Stomach (tissue), 9 donors: ENCODE results near the gene SLC6A12. TPM values are rescaled to one million over a fixed set of nuclear protein-coding genes. Genes with fewer than 3 reads are reported as not detected.

Experiments used
- DNase-seq, 2 donors: peaks; one replicate each; pipeline versions ENCODE4 v3.0.0 to v3.0.0-alpha.2; 2013 to 2019
- H3K27ac ChIP-seq, 5 donors: fragments of 200-600 bp in 4 of 5; sonication (generic) in 4 of 5; one replicate each; pipeline ENCODE4 v1.5.1; 2013 to 2019; ENCODE audit warnings: mild to moderate bottlenecking in 1 of 5, moderate library complexity in 1 of 5
- H3K27me3 ChIP-seq, 3 donors: fragments of 200-600 bp; sonication (generic); one replicate each; pipeline ENCODE4 v1.5.1; 2017 to 2019; ENCODE audit warnings: mixed run types in 1 of 3
- H3K36me3 ChIP-seq, 4 donors: fragments of 200-600 bp; sonication (generic); 1 replicate in 3 of 4; 2 replicates in 1 of 4; pipeline ENCODE4 v1.5.1; 2016 to 2019
- H3K4me1 ChIP-seq, 4 donors: fragments of 200-600 bp; sonication (generic); one replicate each; pipeline ENCODE4 v1.5.1; 2016 to 2019
- H3K4me3 ChIP-seq, 4 donors: fragments of 200-600 bp; sonication (generic) in 3 of 4; one replicate each; pipeline ENCODE4 v1.5.1; 2016 to 2019; ENCODE audit warnings: mild to moderate bottlenecking in 1 of 4
- H3K9me3 ChIP-seq, 4 donors: fragments of 200-600 bp; sonication (generic); one replicate each; pipeline ENCODE4 v1.5.1; 2016 to 2019
- EP300 ChIP-seq: sonication (generic); formaldehyde crosslinking; IDR thresholded peaks from one replicate; pipeline ENCODE4 v1.6.1; 2017; ENCODE audit warnings: antibody characterized with exemption
- POLR2A ChIP-seq, 4 donors: fragments of 450-650 bp; IDR thresholded peaks; one replicate each; pipeline ENCODE4 v1.6.1; 2016; ENCODE audit warnings: antibody characterized with exemption in 4 of 4, control low read depth in 2 of 4, mild to moderate bottlenecking in 1 of 4, moderate library complexity in 1 of 4
- POLR2AphosphoS5 ChIP-seq, 3 donors: sonication (generic); formaldehyde crosslinking; IDR thresholded peaks; one replicate each; pipeline ENCODE4 v1.6.1; 2016; ENCODE audit warnings: antibody characterized with exemption in 3 of 3
- WGBS, 5 donors: extraction: QIAGEN DNeasy Blood & Tissue Kit in 3 of 5; methylation state at CpG; one replicate each; pipeline versions ENCODE4 v1.1.5 to v1.1.7; 2013 to 2018; 5-methylcytosine and 5-hydroxymethylcytosine counted together
- intact Hi-C: fragments of 100-400 bp; cut with DNase I; formaldehyde crosslinking; loops from one replicate; pipeline ENCODE4 v1.15.1; 2023; ENCODE audit warnings: low total_unique reads
- polyA plus RNA-seq, 3 donors: library from polyadenylated mRNA; stranded (reverse); fragments of 200-250 nt; gene quantifications; one replicate each; pipeline ENCODE4 v1.2.3, GENCODE V29; 2013
- total RNA-seq, 5 donors: library from RNA; depleted of rRNA; stranded (reverse); fragments of >200 nt; gene quantifications; one replicate each; pipeline versions ENCODE4 v1.1.0 to v1.2.3, GENCODE V29; 2014 to 2016
- TF ChIP-seq, protein P1 (sequence below), 7 experiments: fragments of 450-650 bp in 4 of 7; fragments of 200-600 bp in 3 of 7; sonication (generic) in 3 of 7; IDR thresholded peaks; one replicate each; pipeline ENCODE4 v1.5.1; 2016 to 2019; ENCODE audit warnings: antibody characterized with exemption in 7 of 7, control low read depth in 2 of 7, mild to moderate bottlenecking in 1 of 7
- donor health status: healthy with polysubstance abuse.
- donor health status: Bipolar disorder and iron deficiency.
- donor health status: healthy.

The SLC6A12 gene
- total and polyA plus RNA-seq, 8 donors = 0.05 to 1.7 (median 0.19) TPM; not detected in 5

DNA sequence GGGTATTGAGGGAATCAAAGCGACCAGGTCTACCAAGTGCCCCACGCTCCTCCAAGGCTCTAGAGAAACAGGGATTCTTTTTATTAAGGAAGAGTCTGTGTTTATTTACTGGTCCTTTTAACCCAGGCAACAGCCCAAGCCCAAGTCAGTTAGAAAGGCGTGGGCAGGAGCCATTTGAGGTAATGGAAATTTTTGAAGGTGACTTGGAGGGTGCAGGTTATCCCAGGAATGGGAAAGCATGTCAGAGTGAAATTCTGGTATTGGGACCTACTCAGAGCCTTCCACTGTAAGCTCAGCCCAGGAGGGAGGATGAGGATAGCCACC lies 2.9 kb downstream of the SLC6A12 start:
- intact Hi-C loops = no loop called here
- DNase-seq = no peak
- 53 to 78% (median 69%) methylated on average over 3 of the region's 3 CpGs for WGBS, 5 donors

DNA sequence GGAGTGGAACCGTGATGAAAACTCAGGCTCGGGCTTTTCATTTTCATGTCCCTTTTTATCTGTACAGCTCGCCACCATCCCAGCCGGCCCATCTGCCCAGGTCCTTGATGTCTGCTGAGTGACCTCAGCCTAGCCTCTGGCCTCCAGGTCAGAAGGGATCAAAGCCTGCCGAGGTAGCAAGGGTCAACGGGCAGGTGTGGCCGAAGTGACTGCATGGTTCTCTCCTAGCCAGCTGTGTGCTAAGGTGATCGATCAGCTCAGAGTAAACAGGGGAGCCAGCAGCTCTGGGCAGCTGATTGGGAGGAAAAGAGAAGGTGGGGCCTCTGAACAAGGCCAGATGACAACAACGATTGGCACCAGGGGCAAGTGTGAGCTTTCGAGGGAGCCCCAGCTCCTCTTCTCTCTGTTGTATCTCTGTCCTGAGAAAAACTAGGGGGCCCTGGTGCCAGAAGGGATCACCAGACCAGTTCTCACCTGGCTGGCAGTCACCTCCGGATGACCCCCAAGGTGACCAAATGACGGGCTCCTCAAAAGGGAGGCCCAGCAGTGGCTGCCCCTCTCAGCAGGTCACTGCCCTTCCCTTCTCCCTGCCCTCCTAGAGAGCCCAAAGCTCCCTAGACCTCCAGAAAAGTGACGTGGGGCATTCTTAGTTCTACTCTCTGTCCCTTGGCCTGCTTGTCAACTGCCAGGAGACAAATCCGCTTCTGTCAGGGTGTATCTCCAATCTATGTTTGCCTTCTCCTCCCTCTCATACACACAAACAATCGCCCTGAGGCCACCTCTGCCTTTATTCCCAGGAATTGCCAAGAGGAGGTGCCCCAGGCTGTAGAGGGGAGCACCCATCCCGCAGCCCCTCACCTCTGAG lies 3.4 kb downstream of the SLC6A12 start:
- intact Hi-C loops = no loop called here
- no peak overlapping the region for H3K4me3 ChIP-seq
- 43 to 51% (median 43%) methylated on average over 16 of the region's 16 CpGs for WGBS, 5 donors
- peaks cover 0 to 28% (median 17%) of the 10 kb centered on the region in 4 donors for H3K4me1 ChIP-seq
- H3K27me3 ChIP-seq = peaks cover 4 to 92% (median 14%) of the 10 kb centered on the region in 3 donors
- peak in 1 of 2 donors; percentile 33 for DNase-seq
- TF ChIP-seq, protein P1, sequence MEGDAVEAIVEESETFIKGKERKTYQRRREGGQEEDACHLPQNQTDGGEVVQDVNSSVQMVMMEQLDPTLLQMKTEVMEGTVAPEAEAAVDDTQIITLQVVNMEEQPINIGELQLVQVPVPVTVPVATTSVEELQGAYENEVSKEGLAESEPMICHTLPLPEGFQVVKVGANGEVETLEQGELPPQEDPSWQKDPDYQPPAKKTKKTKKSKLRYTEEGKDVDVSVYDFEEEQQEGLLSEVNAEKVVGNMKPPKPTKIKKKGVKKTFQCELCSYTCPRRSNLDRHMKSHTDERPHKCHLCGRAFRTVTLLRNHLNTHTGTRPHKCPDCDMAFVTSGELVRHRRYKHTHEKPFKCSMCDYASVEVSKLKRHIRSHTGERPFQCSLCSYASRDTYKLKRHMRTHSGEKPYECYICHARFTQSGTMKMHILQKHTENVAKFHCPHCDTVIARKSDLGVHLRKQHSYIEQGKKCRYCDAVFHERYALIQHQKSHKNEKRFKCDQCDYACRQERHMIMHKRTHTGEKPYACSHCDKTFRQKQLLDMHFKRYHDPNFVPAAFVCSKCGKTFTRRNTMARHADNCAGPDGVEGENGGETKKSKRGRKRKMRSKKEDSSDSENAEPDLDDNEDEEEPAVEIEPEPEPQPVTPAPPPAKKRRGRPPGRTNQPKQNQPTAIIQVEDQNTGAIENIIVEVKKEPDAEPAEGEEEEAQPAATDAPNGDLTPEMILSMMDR (IDR thresholded peaks at IDR 0.05) = no peak
- TF ChIP-seq POLR2A (IDR thresholded peaks at IDR 0.05) = no peak
- TF ChIP-seq EP300 = no peak
- TF ChIP-seq POLR2AphosphoS5 (IDR thresholded peaks at IDR 0.05) = no peak
- no peaks in the 10 kb centered on the region for H3K36me3 ChIP-seq
- H3K27ac ChIP-seq = peak overlapping the region in 1 of 5 donors; percentile 57
- no peaks in the 10 kb centered on the region for H3K9me3 ChIP-seq

More for the DNA sequence above, 2.9 kb downstream of the SLC6A12 start:
- Histone ChIP-seq H3K4me3 (no peak overlapping the region), H3K36me3 (no peaks in the 10 kb centered on the region), H3K9me3 (no peaks in the 10 kb centered on the region), H3K27ac (peak overlapping the region in 1 of 5 donors; percentile 57), H3K4me1 (peaks cover 0 to 28% (median 17%) of the 10 kb centered on the region in 4 donors), H3K27me3 (peaks cover 4 to 86% (median 14%) of the 10 kb centered on the region in 3 donors)
- TF ChIP-seq EP300 = no peak
- no peak for TF ChIP-seq POLR2AphosphoS5 (IDR thresholded peaks at IDR 0.05)
- TF ChIP-seq, protein P1 (IDR thresholded peaks at IDR 0.05) = no peak
- TF ChIP-seq POLR2A (IDR thresholded peaks at IDR 0.05) = no peak

DNA sequence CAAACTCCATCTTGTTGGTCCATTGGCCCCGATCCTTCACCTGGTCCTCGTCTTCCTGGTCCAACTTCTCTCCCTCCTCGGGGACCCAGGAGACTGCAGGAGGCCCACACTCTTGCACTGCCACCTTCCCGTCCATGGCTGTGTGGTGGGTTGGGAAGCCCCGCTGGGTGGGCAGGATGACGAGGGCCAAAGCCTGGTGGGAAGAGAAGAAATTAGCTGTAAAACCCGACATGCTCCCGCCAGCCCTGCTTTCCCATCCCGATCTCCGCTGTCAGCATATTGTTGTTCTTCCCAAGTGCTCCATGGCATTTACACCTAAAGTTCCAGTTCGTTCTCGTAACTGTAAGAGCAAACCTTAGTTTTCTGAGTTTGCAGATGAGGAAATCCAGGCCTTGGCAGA lies 4.1 kb downstream of the SLC6A12 start:
- Histone ChIP-seq H3K4me1 (peaks cover 0 to 28% (median 17%) of the 10 kb centered on the region in 4 donors), H3K9me3 (no peaks in the 10 kb centered on the region), H3K27ac (no peak overlapping the region), H3K27me3 (peaks cover 4 to 93% (median 19%) of the 10 kb centered on the region in 3 donors), H3K4me3 (no peak overlapping the region), H3K36me3 (no peaks in the 10 kb centered on the region)
- intact Hi-C loops = no loop called here
- DNase-seq = no peak
- WGBS, 5 donors = 90 to 94% (median 91%) methylated on average over 12 of the region's 12 CpGs
- TF ChIP-seq POLR2A (IDR thresholded peaks at IDR 0.05) (no peak), EP300 (no peak), POLR2AphosphoS5 (IDR thresholded peaks at IDR 0.05) (no peak)
- TF ChIP-seq, protein P1 (IDR thresholded peaks at IDR 0.05) = no peak

DNA sequence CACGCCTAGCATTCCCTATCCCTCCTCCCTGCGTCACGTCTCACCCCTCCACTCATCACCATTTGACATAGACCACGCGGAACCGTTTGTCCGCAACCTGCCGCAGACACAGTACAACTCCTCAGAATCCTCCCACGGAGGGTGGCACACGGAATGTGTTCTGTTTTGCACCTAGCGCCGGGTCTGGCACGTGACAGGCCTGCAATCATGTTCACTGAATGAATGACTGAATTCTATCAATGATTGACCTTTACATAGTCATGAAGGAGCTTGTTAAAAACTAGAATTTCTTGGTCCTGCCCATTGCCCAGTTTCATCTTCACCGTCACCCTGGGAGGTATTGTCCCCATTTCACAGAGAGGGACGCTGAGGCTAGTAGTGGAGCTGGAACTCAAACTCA lies 4.7 kb downstream of the SLC6A12 start:
- intact Hi-C loops = no loop called here
- H3K27ac ChIP-seq = no peak overlapping the region
- no peak for DNase-seq
- H3K9me3 ChIP-seq = no peaks in the 10 kb centered on the region
- TF ChIP-seq POLR2AphosphoS5 (IDR thresholded peaks at IDR 0.05) (no peak), EP300 (no peak), POLR2A (IDR thresholded peaks at IDR 0.05) (no peak)
- TF ChIP-seq, protein P1 (IDR thresholded peaks at IDR 0.05) = no peak
- WGBS, 5 donors = 83 to 94% (median 88%) methylated on average over 15 of the region's 15 CpGs
- H3K4me1 ChIP-seq = peaks cover 0 to 24% (median 18%) of the 10 kb centered on the region in 4 donors
- peaks cover 4 to 93% (median 24%) of the 10 kb centered on the region in 3 donors for H3K27me3 ChIP-seq
- no peak overlapping the region for H3K4me3 ChIP-seq
- no peaks in the 10 kb centered on the region for H3K36me3 ChIP-seq
